ENCODE results near the gene PCDHA3. TPM values are rescaled to one million over a fixed set of nuclear protein-coding genes. Genes with fewer than 3 reads are reported as not detected.

Gene PCDHA3
- total RNA-seq, 1 donor from 2014 or later, result 0.20 TPM

Other genes with a start within 250 kb of the PCDHA3 start
- gene SRA1, start 243.6 kb upstream of the PCDHA3 start, total RNA-seq, result 14.5 TPM
- gene APBB3, start 236.5 kb upstream of the PCDHA3 start, total RNA-seq, result 14.8 TPM
- 9.5 TPM for gene SLC35A4, start 236.2 kb upstream of the PCDHA3 start, total RNA-seq
- 52.3 TPM for gene CD14, start 167.9 kb upstream of the PCDHA3 start, total RNA-seq
- 6.5 TPM for gene TMCO6, start 161.6 kb upstream of the PCDHA3 start, total RNA-seq
- 33.9 TPM for gene NDUFA2, start 153.4 kb upstream of the PCDHA3 start, total RNA-seq
- 51.3 TPM for gene IK, start 153.2 kb upstream of the PCDHA3 start, total RNA-seq
- gene WDR55, start 136.2 kb upstream of the PCDHA3 start, total RNA-seq, result 11.8 TPM
- gene DND1, start 127.5 kb upstream of the PCDHA3 start, total RNA-seq, result 0.30 TPM
- gene HARS1, start 109.7 kb upstream of the PCDHA3 start, total RNA-seq, result 36.9 TPM
- 19.6 TPM for gene HARS2, start 109.6 kb upstream of the PCDHA3 start, total RNA-seq
- 31.4 TPM for gene ZMAT2, start 100.6 kb upstream of the PCDHA3 start, total RNA-seq
- not detected for gene PCDHA1, start 14.9 kb upstream of the PCDHA3 start, total RNA-seq
- gene PCDHA2, start 6.2 kb upstream of the PCDHA3 start, total RNA-seq, result 0.20 TPM
- gene PCDHA4, start 6.0 kb downstream of the PCDHA3 start, total RNA-seq, result 0.30 TPM
- gene PCDHA5, start 20.6 kb downstream of the PCDHA3 start, total RNA-seq, result 0.20 TPM
- 0.30 TPM for gene PCDHA6, start 26.9 kb downstream of the PCDHA3 start, total RNA-seq
- gene PCDHA7, start 33.2 kb downstream of the PCDHA3 start, total RNA-seq, result 0.30 TPM
- gene PCDHA8, start 40.1 kb downstream of the PCDHA3 start, total RNA-seq, result 0.10 TPM
- 0.30 TPM for gene PCDHA9, start 47.3 kb downstream of the PCDHA3 start, total RNA-seq
- 0.20 TPM for gene PCDHA10, start 54.8 kb downstream of the PCDHA3 start, total RNA-seq
- 0.39 TPM for gene PCDHA11, start 67.9 kb downstream of the PCDHA3 start, total RNA-seq
- gene PCDHA12, start 74.3 kb downstream of the PCDHA3 start, total RNA-seq, result 0.20 TPM
- 0.79 TPM for gene PCDHA13, start 81.1 kb downstream of the PCDHA3 start, total RNA-seq
- gene PCDHAC1, start 125.2 kb downstream of the PCDHA3 start, total RNA-seq, result 0.69 TPM
- 3.0 TPM for gene PCDHAC2, start 165.4 kb downstream of the PCDHA3 start, total RNA-seq